GM12878 (cell line): Measurements from ENCODE around the gene CHTOP. TPM values are rescaled to one million over a fixed set of nuclear protein-coding genes. Genes with fewer than 3 reads are reported as not detected.
A peak's percentile ranks its signal among the peaks of the same experiment; 100 is the strongest.

Source experiments
- BHLHE40 ChIP-seq, 2 experiments: fragments of 450-650 bp in 1 of 2; IDR thresholded peaks; 2 replicates each; pipeline ENCODE4 v1.6.1; 2011 to 2017; ENCODE audit warnings: low read depth in 2 of 2, borderline replicate concordance in 1 of 2, improper control_type of control experiment in 1 of 2, low read length in 1 of 2, mild to moderate bottlenecking in 1 of 2
- CBX5 ChIP-seq: sonication (generic); IDR thresholded peaks from 2 replicates; pipeline ENCODE4 v1.6.1; 2016; ENCODE audit warnings: low read depth, moderate library complexity, mild to moderate bottlenecking, inconsistent platforms
- CEBPB ChIP-seq, 2 experiments: fragments of 150-350 bp in 1 of 2; IDR thresholded peaks; 2 replicates each; pipeline ENCODE4 v1.6.1; 2012 to 2014; ENCODE audit warnings: low read depth in 2 of 2, low read length in 2 of 2, borderline replicate concordance in 1 of 2, inconsistent platforms in 1 of 2
- CTCF ChIP-seq, 3 experiments: IDR thresholded peaks in 2 of 3; conservative IDR thresholded peaks in 1 of 3; 2 replicates each; pipeline ENCODE4 v1.5.1; 2011; ENCODE audit warnings: low read depth in 3 of 3, low read length in 3 of 3, mild to moderate bottlenecking in 3 of 3, control low read depth in 2 of 3, moderate library complexity in 2 of 3, inconsistent platforms in 1 of 3, mixed read lengths in 1 of 3; ENCODE audit not compliant: control insufficient read depth in 2 of 3, insufficient read depth in 1 of 3; ENCODE audit errors: extremely low read depth in 1 of 3
- HDGF ChIP-seq: fragments of 450-650 bp; IDR thresholded peaks from 2 replicates; pipeline ENCODE4 v1.6.1; 2016; ENCODE audit warnings: antibody characterized with exemption
- JUND ChIP-seq: IDR thresholded peaks from 2 replicates; pipeline ENCODE4 v1.6.1; 2012; ENCODE audit warnings: low read depth, mild to moderate bottlenecking, low read length, improper control_type of control experiment, moderate library complexity
- MXI1 ChIP-seq: fragments of 150-350 bp; IDR thresholded peaks from 2 replicates; pipeline ENCODE4 v1.6.1; 2011; ENCODE audit warnings: low read depth, mild to moderate bottlenecking, inconsistent platforms, low read length, improper control_type of control experiment
- NBN ChIP-seq: fragments of 450-650 bp; IDR thresholded peaks from 2 replicates; pipeline ENCODE4 v1.6.1; 2016
- NFXL1 ChIP-seq: fragments of 450-650 bp; IDR thresholded peaks from 2 replicates; pipeline ENCODE4 v1.6.1; 2017; ENCODE audit warnings: antibody characterized with exemption, mild to moderate bottlenecking, borderline replicate concordance
- PAX8 ChIP-seq: fragments of 450-650 bp; IDR thresholded peaks from 2 replicates; pipeline ENCODE4 v1.6.1; 2017; ENCODE audit warnings: mild to moderate bottlenecking, moderate library complexity
- POLR2AphosphoS5 ChIP-seq: IDR thresholded peaks from 2 replicates; pipeline ENCODE4 v1.6.1; 2011; ENCODE audit warnings: mild to moderate bottlenecking, low read length, inconsistent platforms
- SIN3A ChIP-seq: IDR thresholded peaks from 2 replicates; pipeline ENCODE4 v1.6.1; 2012; ENCODE audit warnings: low read depth, low read length, improper control_type of control experiment
- SMAD1 ChIP-seq: fragments of 450-650 bp; IDR thresholded peaks from 2 replicates; pipeline ENCODE4 v1.6.1; 2018; ENCODE audit warnings: mild to moderate bottlenecking, low read depth; ENCODE audit not compliant: partially characterized antibody
- SMC3 ChIP-seq: IDR thresholded peaks from 2 replicates; pipeline ENCODE4 v1.6.1; 2011; ENCODE audit warnings: low read length, improper control_type of control experiment, borderline replicate concordance
- SP1 ChIP-seq: IDR thresholded peaks from one replicate; pipeline ENCODE4 v1.6.1; 2011; ENCODE audit warnings: low read depth, low read length
- TARDBP ChIP-seq: IDR thresholded peaks from 2 replicates; pipeline ENCODE4 v1.6.1; 2016; ENCODE audit warnings: borderline replicate concordance
- WRNIP1 ChIP-seq: IDR thresholded peaks from 2 replicates; pipeline ENCODE4 v1.6.1; 2011; ENCODE audit warnings: low read depth, low read length, improper control_type of control experiment, borderline replicate concordance
- ZSCAN29 ChIP-seq: fragments of 450-650 bp; IDR thresholded peaks from 2 replicates; pipeline ENCODE4 v1.6.1; 2017; ENCODE audit warnings: mild to moderate bottlenecking, moderate library complexity
- polyA plus RNA-seq, 11 experiments: library from polyadenylated mRNA; depleted of rRNA in 4 of 11; unstranded in 6 of 11; stranded (reverse) in 5 of 11; fragments of >200 nt; fragmentation: Nextera tagmentation in 4 of 11; fragmentation: Illumina TruSeq in 1 of 11; extraction: Ambion mirVana in 4 of 11; extraction: Trizol in 1 of 11; gene quantifications; 1 replicate in 1 of 11; 2 replicates in 10 of 11; pipeline versions ENCODE4 v1.2.1 to v1.2.3, GENCODE V29; 2011 to 2016; ENCODE audit warnings: inconsistent platforms in 2 of 11, missing spikeins in 2 of 11, low read depth in 1 of 11
- total RNA-seq, 4 experiments: library from RNA; depleted of rRNA in 3 of 4; stranded (reverse); fragments of >200 nt in 3 of 4; fragmentation: Illumina TruSeq in 1 of 4; extraction: Trizol in 1 of 4; gene quantifications; 2 replicates each; pipeline versions ENCODE4 v1.2.1 to v1.2.3, GENCODE V29; 2013 to 2021
- TF ChIP-seq, protein P1 (sequence below): fragments of 450-650 bp; formaldehyde crosslinking; IDR thresholded peaks from 2 replicates; pipeline ENCODE4 v1.5.0; 2022; ENCODE audit warnings: mild to moderate bottlenecking, missing genetic modification characterization
- TF ChIP-seq, protein P2 (sequence below): fragments of 450-650 bp; IDR thresholded peaks from 2 replicates; pipeline ENCODE4 v1.6.1; 2017; ENCODE audit warnings: antibody characterized with exemption, mild to moderate bottlenecking, moderate library complexity
- TF ChIP-seq, protein P3 (sequence below): IDR thresholded peaks from 2 replicates; pipeline ENCODE4 v1.6.1; 2012; ENCODE audit warnings: low read depth, low read length, improper control_type of control experiment

CHTOP gene
- total and polyA plus RNA-seq, 10 of the 15 experiments (the other 5 are each of a cell fraction or from before 2014, with no cell fraction given): 8.4 to 93.8 (median 52.3) TPM

DNA sequence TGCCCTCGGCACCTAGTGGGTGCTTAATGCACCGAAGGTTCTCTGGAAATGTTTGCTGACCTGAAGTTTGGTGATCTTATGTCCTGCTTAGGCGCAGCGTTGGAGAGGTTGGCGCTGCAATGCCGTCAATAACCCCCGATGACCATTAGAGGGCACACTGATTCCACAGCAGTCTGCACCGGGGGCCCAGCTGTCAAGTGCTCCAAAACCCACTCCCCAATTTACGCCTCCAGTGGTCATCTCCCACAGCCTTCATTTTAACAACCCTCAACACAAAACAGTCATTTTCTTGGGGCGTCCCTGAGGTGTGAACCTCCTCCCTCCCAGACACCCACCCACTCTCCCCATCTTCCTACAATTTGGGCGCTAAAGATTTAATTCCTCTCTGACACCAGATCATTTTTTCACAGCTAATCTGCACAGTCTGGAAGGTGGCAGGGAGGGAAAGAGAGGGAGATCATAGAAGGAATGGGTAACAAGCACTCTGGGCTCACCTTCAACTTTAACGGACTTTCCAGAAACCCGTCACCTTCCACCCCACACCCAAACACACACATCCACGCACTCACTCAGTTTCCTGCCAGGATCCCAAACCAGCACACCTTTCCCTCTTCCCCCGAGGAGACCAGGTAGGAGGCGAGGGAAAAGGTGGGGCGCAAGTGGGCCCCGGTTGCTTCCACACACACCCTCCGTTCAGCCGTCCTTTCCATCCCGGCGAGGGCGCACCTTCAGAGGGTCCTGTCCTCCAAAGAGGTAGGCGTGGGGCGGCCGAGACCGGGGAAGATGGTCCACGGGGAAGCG is 44.1 kb downstream of the CHTOP start (continued):
- TF ChIP-seq, protein P1, sequence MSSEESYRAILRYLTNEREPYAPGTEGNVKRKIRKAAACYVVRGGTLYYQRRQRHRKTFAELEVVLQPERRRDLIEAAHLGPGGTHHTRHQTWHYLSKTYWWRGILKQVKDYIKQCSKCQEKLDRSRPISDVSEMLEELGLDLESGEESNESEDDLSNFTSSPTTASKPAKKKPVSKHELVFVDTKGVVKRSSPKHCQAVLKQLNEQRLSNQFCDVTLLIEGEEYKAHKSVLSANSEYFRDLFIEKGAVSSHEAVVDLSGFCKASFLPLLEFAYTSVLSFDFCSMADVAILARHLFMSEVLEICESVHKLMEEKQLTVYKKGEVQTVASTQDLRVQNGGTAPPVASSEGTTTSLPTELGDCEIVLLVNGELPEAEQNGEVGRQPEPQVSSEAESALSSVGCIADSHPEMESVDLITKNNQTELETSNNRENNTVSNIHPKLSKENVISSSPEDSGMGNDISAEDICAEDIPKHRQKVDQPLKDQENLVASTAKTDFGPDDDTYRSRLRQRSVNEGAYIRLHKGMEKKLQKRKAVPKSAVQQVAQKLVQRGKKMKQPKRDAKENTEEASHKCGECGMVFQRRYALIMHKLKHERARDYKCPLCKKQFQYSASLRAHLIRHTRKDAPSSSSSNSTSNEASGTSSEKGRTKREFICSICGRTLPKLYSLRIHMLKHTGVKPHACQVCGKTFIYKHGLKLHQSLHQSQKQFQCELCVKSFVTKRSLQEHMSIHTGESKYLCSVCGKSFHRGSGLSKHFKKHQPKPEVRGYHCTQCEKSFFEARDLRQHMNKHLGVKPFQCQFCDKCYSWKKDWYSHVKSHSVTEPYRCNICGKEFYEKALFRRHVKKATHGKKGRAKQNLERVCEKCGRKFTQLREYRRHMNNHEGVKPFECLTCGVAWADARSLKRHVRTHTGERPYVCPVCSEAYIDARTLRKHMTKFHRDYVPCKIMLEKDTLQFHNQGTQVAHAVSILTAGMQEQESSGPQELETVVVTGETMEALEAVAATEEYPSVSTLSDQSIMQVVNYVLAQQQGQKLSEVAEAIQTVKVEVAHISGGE (CRISPR knock-in tag): no peak
- TF ChIP-seq, protein P2, sequence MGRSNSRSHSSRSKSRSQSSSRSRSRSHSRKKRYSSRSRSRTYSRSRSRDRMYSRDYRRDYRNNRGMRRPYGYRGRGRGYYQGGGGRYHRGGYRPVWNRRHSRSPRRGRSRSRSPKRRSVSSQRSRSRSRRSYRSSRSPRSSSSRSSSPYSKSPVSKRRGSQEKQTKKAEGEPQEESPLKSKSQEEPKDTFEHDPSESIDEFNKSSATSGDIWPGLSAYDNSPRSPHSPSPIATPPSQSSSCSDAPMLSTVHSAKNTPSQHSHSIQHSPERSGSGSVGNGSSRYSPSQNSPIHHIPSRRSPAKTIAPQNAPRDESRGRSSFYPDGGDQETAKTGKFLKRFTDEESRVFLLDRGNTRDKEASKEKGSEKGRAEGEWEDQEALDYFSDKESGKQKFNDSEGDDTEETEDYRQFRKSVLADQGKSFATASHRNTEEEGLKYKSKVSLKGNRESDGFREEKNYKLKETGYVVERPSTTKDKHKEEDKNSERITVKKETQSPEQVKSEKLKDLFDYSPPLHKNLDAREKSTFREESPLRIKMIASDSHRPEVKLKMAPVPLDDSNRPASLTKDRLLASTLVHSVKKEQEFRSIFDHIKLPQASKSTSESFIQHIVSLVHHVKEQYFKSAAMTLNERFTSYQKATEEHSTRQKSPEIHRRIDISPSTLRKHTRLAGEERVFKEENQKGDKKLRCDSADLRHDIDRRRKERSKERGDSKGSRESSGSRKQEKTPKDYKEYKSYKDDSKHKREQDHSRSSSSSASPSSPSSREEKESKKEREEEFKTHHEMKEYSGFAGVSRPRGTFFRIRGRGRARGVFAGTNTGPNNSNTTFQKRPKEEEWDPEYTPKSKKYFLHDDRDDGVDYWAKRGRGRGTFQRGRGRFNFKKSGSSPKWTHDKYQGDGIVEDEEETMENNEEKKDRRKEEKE: no peak
- TF ChIP-seq CEBPB (IDR thresholded peaks at IDR 0.05; ENCODE audit: borderline replicate concordance in 1 of 2, low read depth in 2 of 2, low read length in 2 of 2): no peak
- TF ChIP-seq CBX5: no peak
- peak; percentile 44; the same call in 1 of the 2 replicates for TF ChIP-seq HDGF
- TF ChIP-seq POLR2AphosphoS5: no peak
- TF ChIP-seq SMAD1: no peak
- TF ChIP-seq SP1: no peak
- TF ChIP-seq WRNIP1: no peak
- TF ChIP-seq ZSCAN29: no peak
- peak in 1 of 2 experiments; percentile 9; a peak in 1 of 4 replicates for TF ChIP-seq BHLHE40 (IDR thresholded peaks at IDR 0.05; ENCODE audit: borderline replicate concordance in 1 of 2, low read depth in 2 of 2, low read length in 1 of 2)
- no peak for TF ChIP-seq NFXL1
- peak; percentile 85 for TF ChIP-seq SMC3
- TF ChIP-seq NBN: peak; percentile 43; the same call in 1 of the 2 replicates
- TF ChIP-seq PAX8: no peak
- no peak for TF ChIP-seq TARDBP
- TF ChIP-seq, protein P3, sequence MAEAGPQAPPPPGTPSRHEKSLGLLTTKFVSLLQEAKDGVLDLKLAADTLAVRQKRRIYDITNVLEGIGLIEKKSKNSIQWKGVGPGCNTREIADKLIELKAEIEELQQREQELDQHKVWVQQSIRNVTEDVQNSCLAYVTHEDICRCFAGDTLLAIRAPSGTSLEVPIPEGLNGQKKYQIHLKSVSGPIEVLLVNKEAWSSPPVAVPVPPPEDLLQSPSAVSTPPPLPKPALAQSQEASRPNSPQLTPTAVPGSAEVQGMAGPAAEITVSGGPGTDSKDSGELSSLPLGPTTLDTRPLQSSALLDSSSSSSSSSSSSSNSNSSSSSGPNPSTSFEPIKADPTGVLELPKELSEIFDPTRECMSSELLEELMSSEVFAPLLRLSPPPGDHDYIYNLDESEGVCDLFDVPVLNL: no peak
- TF ChIP-seq CTCF (IDR thresholded peaks at IDR 0.05 in 2 of 3, conservative IDR thresholded peaks at IDR 0.05 in 1 of 3; ENCODE audit: control insufficient read depth in 2 of 3, extremely low read depth in 1 of 3, insufficient read depth in 1 of 3, low read depth in 3 of 3, low read length in 3 of 3): peak; percentile 94 to 95 (median 95)
- TF ChIP-seq JUND: no peak
- TF ChIP-seq MXI1: no peak
- TF ChIP-seq SIN3A: peak; percentile 40; the same call in 1 of the 2 replicates
